ENCODE measurements around the gene PARP1. TPM values are rescaled to one million over a fixed set of nuclear protein-coding genes. Genes with fewer than 3 reads are reported as not detected.

PARP1 gene
- 208 and 287 TPM in 2 replicates for polyA plus RNA-seq

GRCh38 chr1:226407497-226408284 is at the start of gene PARP1:
PARP1 (minus strand) TSS chr1:226408093; CDS start chr1:226407929, 164 bp downstream.

Other genes with a start within 250 kb of the PARP1 start
- 24.0 and 29.6 TPM in 2 replicates for gene ACBD3, start 221.4 kb downstream of the PARP1 start, polyA plus RNA-seq
- not detected in 2 replicates for gene MIXL1, start 184.4 kb downstream of the PARP1 start, polyA plus RNA-seq
- gene LIN9, start 98.9 kb downstream of the PARP1 start, polyA plus RNA-seq, result 1.7 and 2.3 TPM in 2 replicates
- gene STUM, start 140.7 kb upstream of the PARP1 start, polyA plus RNA-seq, result 0.35 and 1.1 TPM in 2 replicates

Measured in Purkinje cell (primary cell).